KOPT-K1 (cell line): ENCODE data around the gene LDB1.

Source experiments
- H3K27ac ChIP-seq: fragments of 200-600 bp; sonication (generic); 2 replicates; pipeline ENCODE4 v1.5.1; 2016; ENCODE audit warnings: antibody characterized with exemption, mild to moderate bottlenecking, low read depth, low read length; ENCODE audit not compliant: poor library complexity, severe bottlenecking
- H3K36me3 ChIP-seq: fragments of 200-600 bp; sonication (generic); 2 replicates; pipeline ENCODE4 v1.5.1; 2017; ENCODE audit warnings: antibody characterized with exemption, mild to moderate bottlenecking, low read length, moderate library complexity; ENCODE audit not compliant: insufficient read depth
- H3K9me3 ChIP-seq: fragments of 200-600 bp; sonication (generic); 2 replicates; pipeline ENCODE4 v1.5.1; 2017; ENCODE audit warnings: antibody characterized with exemption, low read length, mild to moderate bottlenecking; ENCODE audit not compliant: insufficient read depth, poor library complexity, severe bottlenecking

LDB1 gene

DNA sequence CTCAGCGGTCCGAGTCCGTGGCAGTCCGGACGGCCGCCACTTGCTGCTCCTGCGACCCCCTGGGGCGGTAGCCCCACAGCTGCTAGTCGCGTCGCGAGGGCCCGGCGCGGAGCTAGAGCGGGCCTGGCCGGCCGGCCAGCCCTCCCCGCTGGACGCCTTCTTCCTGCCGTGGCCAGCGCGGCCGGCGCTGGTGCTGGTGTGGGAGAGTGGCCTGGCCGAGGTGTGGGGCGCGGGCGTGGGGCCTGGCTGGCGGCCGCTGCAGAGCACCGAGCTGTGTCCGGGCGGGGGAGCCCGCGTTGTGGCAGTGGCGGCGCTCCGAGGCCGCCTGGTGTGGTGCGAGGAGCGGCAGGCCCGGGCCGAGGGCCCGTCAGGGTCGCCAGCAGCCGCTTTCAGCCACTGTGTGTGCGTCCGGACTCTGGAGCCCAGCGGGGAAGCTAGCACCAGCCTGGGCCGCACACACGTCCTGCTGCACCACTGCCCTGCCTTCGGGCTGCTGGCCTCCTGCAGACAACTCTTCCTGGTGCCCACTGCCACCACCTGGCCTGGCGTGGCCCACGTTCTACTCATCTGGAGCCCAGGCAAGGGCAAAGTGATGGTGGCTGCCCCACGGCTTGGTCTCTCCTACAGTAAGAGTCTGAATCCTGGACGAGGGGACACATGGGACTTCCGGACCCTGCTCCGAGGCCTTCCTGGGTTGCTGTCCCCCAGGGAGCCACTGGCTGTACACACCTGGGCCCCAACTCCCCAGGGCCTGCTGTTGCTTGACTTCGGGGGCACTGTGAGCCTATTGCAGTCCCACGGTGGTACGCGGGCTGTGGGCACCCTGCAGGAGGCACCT is 54.4 kb downstream of the LDB1 start:
- Histone ChIP-seq H3K36me3 (peaks cover 27% of the 10 kb centered on the region), H3K27ac (peak overlapping the region; percentile 69)

DNA sequence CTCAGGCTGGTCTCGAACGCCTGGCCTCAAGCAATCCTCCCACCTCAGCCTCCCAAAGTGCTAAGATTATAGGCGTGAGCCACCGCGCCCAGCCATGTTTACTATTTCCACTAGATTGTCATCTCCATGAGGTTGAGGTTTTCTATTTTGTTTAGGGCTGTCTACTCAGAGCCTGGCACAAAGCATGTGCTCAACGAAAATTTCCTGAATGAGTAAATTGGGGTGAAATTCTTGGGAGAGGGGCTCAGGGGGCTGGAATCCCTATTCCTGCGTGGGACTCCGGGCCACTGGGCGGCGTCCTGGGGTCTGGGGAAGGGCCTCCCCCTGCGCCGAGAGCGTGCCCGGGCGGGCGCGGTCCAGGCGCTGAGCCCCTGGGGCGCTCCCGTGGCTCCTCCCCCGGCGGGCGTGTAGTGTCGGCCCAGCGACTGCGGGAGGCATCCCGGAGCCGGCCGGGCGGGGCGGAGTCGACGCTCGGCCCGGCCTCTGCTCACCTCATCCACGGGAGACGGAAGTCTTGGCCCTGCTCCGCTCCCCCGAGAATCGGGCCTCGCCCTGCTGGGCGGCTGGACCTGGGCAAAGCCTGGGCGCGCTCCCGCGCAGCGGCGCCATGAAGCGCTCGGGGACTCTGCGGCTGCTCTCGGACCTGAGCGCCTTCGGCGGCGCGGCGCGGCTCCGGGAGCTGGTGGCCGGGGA is 55.2 kb downstream of the LDB1 start, which contains the start of gene HPS6:
Gene HPS6, plus strand, starts transcription at position 482 of the 693 bp plus-strand sequence. Its CDS starts 126 bp downstream, at position 608.
- Histone ChIP-seq H3K36me3 (peaks cover 27% of the 10 kb centered on the region), H3K9me3 (no peaks in the 10 kb centered on the region), H3K27ac (peak within 1 kb of the TSS; percentile 69)

More for the DNA sequence above, 54.4 kb downstream of the LDB1 start:
- H3K9me3 ChIP-seq = no peaks in the 10 kb centered on the region

DNA sequence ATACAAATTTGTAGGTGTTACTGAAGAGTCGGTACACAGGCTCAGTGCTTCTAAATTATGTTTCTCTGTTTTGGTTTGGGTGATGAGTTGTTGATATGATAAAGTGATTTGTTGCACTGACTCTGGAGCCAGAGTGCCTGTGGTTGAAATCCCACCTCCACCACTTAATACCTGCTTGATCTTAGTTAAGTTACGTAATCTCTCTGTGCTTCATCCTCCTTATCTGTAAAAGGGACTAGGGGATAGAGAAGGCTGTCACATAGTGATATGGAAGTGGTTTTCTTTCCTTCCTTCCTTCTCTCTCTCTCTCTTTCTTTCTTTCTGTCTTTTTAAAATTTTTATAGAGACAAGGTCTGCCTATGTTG is 55.7 kb downstream of the LDB1 start:
- Histone ChIP-seq H3K36me3 (peaks cover 26% of the 10 kb centered on the region), H3K27ac (peak overlapping the region; percentile 69), H3K9me3 (no peaks in the 10 kb centered on the region)

DNA sequence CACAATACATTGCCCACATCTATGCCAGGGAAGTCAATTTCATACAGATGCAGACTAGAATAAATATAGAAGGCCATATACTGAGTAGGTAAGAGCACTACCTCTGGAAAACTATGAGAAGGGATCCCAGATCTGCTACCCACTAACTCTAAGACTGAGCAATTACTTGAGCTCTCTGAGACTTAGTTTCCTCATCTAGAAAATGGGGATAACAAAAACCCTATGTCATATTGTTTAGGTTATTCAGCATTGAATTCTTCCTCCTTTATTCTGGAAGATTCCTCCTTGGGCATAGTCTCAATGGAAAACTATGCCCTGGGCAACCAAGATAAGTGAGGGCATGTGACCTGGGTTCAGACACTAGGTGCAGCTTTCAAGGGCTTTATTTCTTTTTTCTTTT is 60.2 kb downstream of the LDB1 start:
- no peaks in the 10 kb centered on the region for H3K9me3 ChIP-seq
- no peaks in the 10 kb centered on the region for H3K36me3 ChIP-seq
- no peak overlapping the region for H3K27ac ChIP-seq
